GM20431 (cell line): Measurements from ENCODE around the gene ZDHHC20.

ENCODE experiments used
- in situ Hi-C: fragments of 300-500 bp; cut with MseI, MboI; formaldehyde crosslinking; loops from one replicate; pipeline ENCODE4 v1.15.0; 2020; ENCODE audit warnings: low sequenced_read_pairs; ENCODE audit not compliant: unreplicated experiment

Gene ZDHHC20

GRCh38 chr13:21365574-21365973 lies 93.5 kb downstream of the ZDHHC20 start:
- in situ Hi-C loops = no loop called here

DNA sequence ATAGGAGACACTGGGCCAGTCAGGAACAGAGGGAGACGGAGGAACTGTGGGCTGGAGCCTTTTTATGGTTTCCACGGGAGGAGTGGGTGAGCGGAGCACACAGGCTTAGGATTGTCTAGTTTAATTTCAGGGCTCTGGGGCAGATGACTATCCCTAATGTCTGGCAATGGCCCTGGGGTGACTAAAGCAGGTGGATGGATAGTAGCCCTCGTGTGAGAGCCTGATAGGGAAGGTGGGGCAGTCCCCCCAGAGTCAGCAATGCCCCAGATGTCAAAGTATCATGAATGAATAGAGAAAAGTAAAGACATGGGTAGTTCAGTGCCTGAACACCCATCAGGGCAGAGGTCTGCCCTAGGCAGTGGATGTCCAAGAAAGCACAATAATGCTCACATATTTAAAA lies 94.2 kb downstream of the ZDHHC20 start:
- in situ Hi-C loops = no loop called here

DNA sequence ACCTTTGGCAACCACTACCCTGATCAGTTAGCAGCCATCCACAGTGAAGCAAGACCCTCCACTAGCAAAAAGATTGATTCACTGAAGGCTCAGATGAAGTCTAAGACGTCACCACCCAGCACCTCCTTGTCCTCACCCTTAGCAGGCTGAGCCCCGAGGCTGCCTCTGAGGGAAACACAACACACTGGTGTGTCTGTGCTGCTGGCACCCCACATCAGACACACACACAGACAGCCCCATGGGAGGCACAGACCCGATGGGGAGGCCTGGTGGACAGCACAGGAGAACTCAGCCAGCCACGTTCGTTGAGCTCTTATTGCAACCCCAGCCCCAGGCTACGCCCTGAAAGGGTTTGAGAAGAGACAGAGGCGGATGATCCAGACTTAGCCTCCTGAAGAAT lies 94.7 kb downstream of the ZDHHC20 start:
- in situ Hi-C loops = no loop called here

GRCh38 chr13:21362741-21363140 lies 96.4 kb downstream of the ZDHHC20 start:
- in situ Hi-C loops = no loop called here

DNA sequence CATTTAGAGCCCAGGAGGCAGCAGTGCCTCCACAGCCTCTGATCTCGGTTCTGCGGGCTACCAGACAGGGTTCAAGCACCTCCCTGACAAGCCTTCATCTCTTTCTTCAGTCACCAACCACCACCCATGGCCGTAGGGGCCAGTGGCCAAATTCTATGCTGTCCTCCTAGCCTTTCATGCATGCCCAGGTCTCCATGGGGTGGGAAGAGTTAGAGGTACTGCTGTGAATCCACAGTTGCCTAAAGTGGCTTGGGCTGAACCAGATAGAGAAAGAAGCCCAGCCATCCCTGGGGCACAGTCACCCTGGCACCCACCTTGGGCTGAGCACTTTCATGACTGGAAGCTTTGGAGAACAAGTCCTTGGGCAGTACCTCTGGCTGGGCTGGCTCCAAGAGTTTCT lies 97.4 kb downstream of the ZDHHC20 start:
- in situ Hi-C loops = no loop called here

GRCh38 chr13:21361123-21361522 lies 98.0 kb downstream of the ZDHHC20 start:
- in situ Hi-C loops = no loop called here

- in situ Hi-C loops = no loop called here
Observed at GRCh38 chr13:21360463-21360862, 98.6 kb downstream of the ZDHHC20 start.

GRCh38 chr13:21359855-21360254 lies 99.2 kb downstream of the ZDHHC20 start:
- in situ Hi-C loops = no loop called here

DNA sequence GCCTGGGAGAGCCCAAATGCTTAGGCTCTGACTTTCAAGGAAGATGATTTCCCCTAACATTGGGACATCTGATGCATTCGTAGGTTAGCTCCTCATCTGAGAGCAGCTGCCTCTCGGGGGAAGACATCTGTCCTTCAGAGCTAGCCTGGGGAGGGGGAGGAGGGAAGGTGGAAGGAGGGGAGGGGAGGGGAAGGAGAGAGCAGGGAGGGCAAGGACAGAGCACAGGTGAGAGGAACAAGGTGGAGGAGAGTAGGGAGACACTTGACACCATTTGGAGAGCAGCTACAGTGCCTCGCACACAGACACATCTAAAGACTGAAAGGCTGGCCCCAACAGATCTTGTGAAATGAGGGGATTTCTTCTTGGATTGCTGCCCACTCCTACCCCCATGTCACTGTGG lies 103.8 kb downstream of the ZDHHC20 start:
- in situ Hi-C loops = no loop called here

- in situ Hi-C loops = no loop called here
Observed at GRCh38 chr13:21354721-21355120, 104.4 kb downstream of the ZDHHC20 start.

DNA sequence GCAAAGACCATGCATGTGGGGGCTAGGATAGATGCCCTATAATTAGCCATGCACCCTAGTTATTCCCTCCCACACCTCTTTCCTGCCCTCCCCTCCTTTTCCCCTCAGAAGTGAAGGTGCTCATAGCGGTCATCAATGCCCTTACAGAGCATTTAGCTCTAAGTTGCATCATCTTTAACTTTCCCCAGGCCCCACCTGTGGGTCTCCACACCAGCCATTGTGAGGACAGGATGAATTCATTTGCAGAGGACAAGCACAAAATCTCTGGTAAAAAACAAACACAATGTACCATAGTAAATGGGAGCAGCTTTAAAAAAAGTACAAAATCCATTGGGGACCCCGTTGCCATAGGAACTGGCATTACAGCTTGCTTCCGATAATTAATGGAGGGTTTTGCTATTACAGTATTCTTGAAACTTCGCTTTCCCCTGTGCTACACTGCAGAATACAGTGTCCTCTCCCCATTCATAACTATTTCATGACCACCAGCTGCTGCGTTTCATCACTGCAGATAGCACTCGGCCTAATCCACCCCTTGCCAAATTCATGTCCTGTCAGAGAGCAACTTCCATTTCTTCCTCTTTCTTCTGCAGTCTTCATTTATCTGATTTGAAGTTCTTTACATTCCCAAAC lies 110.5 kb downstream of the ZDHHC20 start:
- in situ Hi-C loops = no loop called here

- in situ Hi-C loops = no loop called here
Observed at GRCh38 chr13:21347753-21348318, 111.3 kb downstream of the ZDHHC20 start.

- in situ Hi-C loops = no loop called here
Observed at GRCh38 chr13:21344662-21345176, 114.4 kb downstream of the ZDHHC20 start.

DNA sequence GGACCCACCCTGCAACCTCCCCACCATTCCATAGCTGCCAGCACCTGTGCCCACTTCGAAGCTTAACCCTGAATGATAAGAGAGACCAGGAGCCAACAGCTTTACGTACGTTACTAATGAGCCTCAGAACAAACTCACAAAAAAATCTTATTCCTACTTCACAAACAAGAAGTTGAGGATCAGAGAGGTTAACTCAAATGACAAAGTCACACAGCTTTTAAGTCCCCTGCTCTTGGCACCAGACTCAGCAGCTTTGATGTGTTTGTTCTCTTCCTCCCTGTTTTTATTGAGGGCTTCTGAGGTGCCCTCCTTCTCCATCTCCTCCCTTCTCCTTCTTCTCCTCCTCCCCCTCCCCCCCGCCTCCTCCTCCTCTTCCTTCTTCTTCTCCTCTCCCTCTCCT lies 115.4 kb downstream of the ZDHHC20 start:
- in situ Hi-C loops = no loop called here

- in situ Hi-C loops = no loop called here
Observed at GRCh38 chr13:21342699-21343442, 116.2 kb downstream of the ZDHHC20 start.

DNA sequence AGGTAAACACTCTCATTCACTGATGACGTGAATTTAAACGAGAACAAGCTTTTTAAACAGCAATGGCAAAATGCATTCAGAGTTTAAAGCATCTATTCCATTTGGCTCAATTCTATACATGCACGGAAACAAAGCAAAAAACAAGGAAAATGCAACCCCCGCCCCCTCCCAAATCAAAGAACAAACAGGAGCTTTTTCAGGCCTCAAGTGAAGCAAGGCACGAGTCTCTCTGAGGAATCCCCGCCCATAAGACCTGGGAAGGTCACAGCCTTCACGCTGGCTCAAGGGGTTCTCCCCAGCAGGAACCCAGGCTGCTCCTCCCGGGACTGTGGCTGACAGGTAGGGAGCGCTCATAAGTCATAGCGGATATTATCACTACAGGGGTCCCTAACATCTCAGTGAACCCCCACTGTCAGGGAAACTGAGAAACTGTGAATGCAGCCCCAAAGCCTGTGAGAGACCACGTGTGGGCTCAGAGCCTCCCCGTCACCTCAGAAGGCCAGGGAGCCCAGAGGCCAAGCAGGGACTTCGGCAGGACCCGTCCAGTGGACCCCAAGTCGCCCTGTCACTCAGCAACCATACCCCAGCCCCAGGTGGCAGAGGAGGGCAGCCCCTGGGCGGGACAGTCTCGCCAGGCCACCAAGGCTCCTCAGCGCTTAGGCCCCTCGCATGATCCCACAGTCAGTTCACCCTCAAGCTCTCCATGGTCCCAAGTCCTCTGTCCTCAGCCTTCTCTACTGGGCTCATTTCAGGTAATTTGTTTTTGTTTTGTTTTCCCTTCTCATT lies 117.3 kb downstream of the ZDHHC20 start:
- in situ Hi-C loops = no loop called here

- in situ Hi-C loops = no loop called here
Observed at GRCh38 chr13:21338639-21339278, 120.3 kb downstream of the ZDHHC20 start.

DNA sequence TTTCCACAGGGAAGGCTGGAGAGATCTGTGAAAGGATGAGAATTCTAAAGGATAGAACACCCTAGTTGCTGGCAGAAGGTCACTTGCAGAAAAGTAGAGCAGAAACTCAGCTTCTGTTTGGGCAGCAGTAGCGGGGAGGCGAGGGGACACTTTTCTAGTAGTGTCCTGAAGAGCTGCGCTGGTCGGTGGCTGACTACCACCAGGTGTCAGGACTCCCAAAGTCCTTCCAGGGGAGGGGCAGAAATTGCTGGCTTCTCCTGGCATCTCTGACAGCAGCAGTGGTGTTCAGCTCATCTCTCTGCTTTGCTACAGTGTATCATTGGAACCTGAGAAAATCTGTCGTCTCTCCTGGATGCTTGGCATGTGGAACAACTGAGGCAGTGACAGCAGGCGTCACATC lies 120.9 kb downstream of the ZDHHC20 start:
- in situ Hi-C loops = no loop called here

- in situ Hi-C loops = no loop called here
Observed at GRCh38 chr13:21336609-21337349, 122.3 kb downstream of the ZDHHC20 start.
